ENCODE results near the gene INIP.

GRCh38 chr9:112752334-112753125 lies 34.6 kb upstream of the INIP start:
- TF ChIP-seq CTCF (IDR thresholded peaks at IDR 0.05) (no peak), SP1 (CRISPR knock-in tag; conservative IDR thresholded peaks at IDR 0.05) (no peak), ZNF416 (CRISPR knock-in tag; IDR thresholded peaks at IDR 0.05) (no peak), ZNF281 (CRISPR knock-in tag; IDR thresholded peaks at IDR 0.05) (no peak), NR1H2 (CRISPR knock-in tag; IDR thresholded peaks at IDR 0.05) (no peak), ZSCAN18 (CRISPR knock-in tag; IDR thresholded peaks at IDR 0.05) (no peak), ZNF512 (CRISPR knock-in tag; IDR thresholded peaks at IDR 0.05; ENCODE audit: borderline replicate concordance) (no peak), STAT6 (CRISPR knock-in tag; conservative IDR thresholded peaks at IDR 0.05; ENCODE audit: low read depth) (no peak), IRF2 (CRISPR knock-in tag; IDR thresholded peaks at IDR 0.05; ENCODE audit: borderline replicate concordance, low read depth) (no peak), MLX (CRISPR knock-in tag; IDR thresholded peaks at IDR 0.05) (no peak), NR2C2 (CRISPR knock-in tag; IDR thresholded peaks at IDR 0.05) (no peak), E2F5 (CRISPR knock-in tag; IDR thresholded peaks at IDR 0.05) (no peak), USF2 (CRISPR knock-in tag; IDR thresholded peaks at IDR 0.05) (no peak)
